NCI-H2196 (cell line): ENCODE results near the gene RIC3.

Experiments
- DNase-seq: peaks from one replicate; lab custom pipeline; 2025; ENCODE audit not compliant: unreplicated experiment; lab: John Stamatoyannopoulos, UW

The RIC3 gene

GRCh38 chr11:8168485-8169257 lies at the start of gene RIC3:
TSS of gene RIC3 (minus strand) at chr11:8169025. CDS start at chr11:8168989, 36 bp downstream.
- DNase-seq: peak; percentile 62

DNA sequence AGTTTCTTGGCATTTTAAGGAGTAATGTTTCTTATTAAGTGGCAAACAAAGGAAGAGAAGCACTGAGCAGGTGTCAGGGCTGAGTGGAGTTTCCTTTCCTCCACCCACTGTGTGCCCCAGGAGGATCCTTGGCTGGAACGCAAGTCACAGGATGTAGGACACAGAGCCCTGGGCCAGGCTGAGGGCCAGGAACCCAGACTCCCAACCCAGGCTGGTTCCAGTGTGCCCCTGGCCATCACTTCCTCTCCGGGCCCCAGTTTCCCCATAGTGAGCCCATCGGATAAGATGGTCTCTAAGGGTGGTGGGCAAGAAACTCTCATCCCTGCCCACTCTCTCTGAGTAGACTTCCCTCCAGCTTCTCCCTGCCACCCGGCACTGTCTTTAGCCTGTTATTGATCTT lies 49.6 kb upstream of the RIC3 start:
- no peak for DNase-seq

DNA sequence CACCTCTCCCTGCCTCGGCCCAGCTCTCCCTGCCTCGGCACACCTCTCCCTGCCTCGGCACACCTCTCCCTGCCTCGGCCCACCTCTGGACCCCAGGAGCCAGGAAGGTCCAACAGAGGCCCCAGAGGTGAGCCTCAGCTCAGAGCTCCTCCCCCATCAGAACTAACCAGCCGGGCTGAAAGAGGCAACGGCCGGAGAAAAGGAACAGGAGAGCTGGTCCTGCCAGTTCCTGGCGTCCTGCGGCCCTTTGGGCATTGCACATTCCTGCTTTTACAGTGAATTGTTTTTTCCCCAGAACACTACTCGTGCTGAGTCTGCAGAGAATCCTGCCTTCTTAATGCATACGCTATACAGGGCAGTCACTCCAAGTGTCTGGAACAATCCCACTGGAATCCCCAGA lies 49.1 kb upstream of the RIC3 start:
- no peak for DNase-seq

DNA sequence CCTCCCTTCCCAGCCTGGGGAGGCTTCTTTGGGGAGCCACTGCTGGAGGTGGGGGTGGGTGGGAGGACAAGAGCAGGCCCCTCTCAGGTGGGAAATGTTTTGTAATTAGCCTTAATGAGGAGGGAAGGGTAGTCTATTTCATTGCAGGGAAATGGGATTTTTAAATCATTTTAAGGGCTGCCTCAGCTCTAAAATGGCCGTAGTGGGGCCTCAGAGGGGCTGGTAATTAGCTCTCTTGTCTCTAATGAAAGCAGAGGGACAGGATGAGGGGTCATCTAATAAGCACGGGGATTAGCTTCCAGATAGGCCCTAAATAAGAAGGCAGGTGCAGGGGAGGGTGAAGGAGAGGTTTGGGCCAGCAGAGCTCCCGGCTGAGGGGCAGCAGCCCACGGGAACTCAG lies 48.3 kb upstream of the RIC3 start:
- DNase-seq: no peak

GRCh38 chr11:8213376-8213775 lies 44.6 kb upstream of the RIC3 start:
- no peak for DNase-seq

DNA sequence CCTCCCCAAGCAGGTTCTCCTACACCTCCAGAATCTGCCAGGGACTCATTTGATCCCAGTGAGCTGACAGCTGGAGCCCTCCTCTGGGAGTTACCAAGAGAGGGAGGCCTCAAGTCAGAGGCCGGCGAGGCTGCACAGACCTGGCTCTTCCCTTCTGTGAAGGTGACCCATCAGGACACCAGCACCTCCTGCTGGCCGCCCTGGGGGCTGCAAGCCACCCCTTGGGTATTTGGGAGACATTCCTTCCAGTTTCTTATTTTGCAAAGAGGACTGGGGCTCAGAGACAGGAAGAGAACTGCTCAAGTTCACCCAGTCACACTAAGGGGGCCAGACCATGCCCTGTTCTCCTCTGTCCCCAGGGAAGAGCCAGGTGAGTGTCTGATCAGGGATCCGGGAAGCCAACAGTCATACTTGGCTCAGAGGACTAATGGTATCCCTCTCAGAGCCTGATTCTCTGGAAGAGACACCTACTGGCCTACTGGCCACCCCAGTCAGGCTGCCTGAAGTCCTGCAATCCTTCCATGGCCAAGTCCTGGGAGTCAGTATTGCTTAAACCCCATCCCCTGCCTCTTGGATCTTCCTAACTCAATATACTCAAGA lies 40.5 kb upstream of the RIC3 start:
- no peak for DNase-seq

DNA sequence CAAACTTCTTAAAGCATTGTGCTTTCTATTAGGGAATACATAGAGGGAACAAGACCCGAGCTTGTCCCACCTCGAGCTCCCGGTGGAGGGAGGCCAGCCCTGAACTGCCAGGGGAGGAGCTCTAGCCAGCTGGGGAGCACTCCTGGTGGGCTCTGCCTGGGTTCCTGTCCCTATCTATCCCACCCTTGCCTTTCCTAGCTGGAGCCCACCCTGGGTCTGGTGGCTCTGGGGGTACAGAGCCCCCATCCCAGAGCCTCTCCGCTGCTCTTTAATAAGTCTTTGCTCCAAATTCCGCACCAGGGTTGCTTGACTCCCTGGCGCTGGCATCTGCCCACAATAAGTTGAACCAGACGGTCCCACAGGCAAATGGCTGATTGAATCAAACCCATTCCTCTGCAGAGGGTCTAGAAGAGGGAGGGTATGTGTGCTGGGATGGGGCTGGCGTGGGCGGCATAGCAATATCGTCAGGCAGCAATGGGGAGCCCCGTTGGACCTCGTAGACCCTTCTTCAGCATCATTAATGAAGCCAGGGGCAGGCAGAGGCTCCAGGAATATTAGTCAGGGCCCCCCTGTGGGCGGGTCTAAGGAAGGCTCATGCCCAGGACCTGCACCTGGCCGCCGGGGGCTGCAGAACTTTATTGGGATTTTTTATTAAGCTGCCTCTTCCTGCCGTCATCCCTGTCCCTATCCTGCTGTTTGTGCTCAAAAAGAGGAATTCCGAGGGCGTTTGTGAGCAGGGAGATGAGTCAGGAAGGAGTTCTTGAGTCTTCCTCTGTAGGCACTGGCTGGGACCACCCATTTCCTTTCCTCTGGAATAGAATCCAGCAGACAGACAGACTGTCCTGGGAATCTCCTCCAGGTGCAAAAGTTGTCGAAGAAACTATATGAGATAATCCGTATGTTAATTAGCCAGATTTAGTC lies 38.5 kb upstream of the RIC3 start:
- DNase-seq: no peak

DNA sequence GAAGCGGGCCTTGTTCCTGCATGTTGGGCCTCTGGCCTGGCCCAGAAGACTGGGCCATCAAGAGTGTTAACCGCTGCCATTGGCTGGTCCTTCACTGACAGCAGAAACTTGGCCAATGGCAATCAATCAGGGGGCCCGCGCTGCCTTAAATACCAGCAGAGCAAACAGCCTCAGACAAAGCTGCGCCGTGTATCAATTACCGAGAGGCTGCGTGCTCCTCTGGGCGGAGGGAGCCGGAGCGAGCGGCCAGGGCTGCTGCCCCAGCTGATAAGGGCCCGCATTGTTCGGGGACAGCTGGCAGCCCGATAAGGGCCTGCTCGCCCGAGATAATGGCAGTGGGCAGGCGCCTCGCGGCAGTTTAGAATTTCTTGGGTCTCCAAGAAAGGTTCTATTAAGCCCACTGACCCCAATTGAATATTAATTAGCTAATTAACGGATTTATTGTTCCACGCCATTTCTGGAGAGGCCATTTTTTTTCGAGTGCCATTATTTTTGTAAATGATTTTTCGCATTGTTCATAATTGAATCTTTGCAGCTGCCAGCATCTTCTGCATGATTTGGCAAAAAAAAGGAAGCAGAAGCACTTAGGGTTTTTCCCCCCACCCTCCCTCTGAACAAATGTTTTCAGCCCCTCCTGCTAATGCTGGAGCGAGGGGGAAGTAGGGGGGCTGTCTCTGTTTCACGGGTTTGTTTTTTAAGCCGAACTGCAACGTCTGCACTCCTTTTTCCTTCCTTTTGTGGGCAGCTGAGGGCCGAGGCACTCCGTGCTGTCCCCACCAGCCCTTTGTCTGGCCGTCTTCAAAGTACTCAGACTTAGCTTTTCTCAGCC lies 37.6 kb upstream of the RIC3 start:
- DNase-seq: no peak

- no peak for DNase-seq
These were observed 36.7 kb upstream of the RIC3 start for GRCh38 chr11:8205566-8205965.

GRCh38 chr11:8204596-8204995 lies 35.8 kb upstream of the RIC3 start:
- DNase-seq: no peak

DNA sequence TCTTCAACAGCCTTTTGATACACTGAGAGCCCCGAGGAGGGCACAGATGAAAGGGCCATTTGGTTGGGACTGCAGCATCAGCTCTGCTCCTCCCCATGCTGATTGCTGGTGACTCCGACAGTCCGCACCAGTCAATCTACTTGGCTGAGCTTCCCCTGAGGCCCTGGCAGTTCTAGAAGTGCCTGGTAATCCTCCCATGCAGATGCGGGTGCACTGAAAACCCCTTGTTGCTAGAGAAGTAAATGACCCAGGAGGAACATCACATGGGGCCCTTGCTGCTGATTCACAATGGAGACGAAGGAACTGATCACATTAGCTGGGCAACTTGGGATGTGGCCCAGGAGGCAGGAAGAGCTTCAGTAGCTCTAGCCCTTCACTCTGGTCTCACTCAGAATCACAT lies 35.2 kb upstream of the RIC3 start:
- no peak for DNase-seq

- no peak for DNase-seq
These were observed 34.5 kb upstream of the RIC3 start for GRCh38 chr11:8203414-8203715.

- DNase-seq: no peak
These were observed 33.9 kb upstream of the RIC3 start for GRCh38 chr11:8202516-8203413.

DNA sequence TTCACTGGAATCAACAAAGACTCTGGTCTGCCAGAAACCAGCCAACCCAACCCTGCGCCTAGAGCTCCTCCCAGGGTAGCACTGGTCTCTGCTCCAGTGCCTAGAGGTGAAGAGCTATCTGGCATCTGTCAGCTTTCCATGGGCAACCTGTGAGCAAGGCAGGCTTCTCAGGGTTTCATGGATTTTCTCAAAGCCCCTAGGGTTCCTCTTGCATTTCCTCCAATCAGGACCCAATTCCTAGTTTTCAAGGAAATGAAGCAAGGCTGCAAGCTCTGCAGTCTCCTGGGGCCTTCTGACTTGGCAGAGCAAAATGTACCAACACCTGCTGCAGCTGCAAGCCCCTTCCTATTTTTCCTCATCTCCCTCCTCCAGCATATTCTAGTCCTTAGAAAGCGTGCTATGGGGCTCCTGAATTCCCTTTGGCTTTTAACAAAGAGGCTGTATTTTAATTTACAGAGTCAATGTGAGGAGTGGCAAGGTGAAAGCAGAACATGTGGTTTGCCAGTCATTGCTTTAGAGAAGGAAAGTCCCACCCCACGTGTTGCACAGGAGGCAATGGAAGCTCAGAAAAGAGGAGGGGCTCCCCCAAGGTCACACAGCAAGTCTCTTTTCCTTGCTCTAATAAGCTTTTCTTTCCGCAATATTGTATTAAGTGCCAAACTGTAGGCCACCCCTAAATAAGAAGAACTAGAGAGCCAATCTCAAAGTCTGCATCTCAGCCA lies 33.0 kb upstream of the RIC3 start:
- no peak for DNase-seq

GRCh38 chr11:8199676-8200075 lies 30.9 kb upstream of the RIC3 start:
- DNase-seq: no peak

GRCh38 chr11:8196749-8197148 lies 27.9 kb upstream of the RIC3 start:
- DNase-seq: no peak

GRCh38 chr11:8194956-8195355 lies 26.1 kb upstream of the RIC3 start:
- DNase-seq: no peak

DNA sequence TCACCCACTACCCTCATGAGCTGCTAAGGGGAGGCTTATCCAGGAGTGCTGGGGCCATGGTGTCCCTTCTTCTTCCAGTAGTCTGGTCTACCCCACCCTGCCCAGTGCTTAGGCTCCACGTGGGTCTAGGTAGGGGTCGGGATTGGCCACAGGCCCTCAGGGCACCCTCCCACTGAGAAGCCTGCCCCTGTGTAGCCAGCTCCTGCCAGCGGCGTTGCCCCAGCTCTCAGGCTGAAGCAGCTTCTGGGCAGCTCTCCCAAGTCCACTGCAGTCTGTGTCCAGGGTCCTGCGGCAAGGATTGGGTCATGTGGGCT lies 24.0 kb upstream of the RIC3 start:
- DNase-seq: no peak

GRCh38 chr11:8192016-8192895 lies 23.4 kb upstream of the RIC3 start:
- peak; percentile 66 for DNase-seq
